ENCODE measurements around the gene RMND5B.

RMND5B gene

DNA sequence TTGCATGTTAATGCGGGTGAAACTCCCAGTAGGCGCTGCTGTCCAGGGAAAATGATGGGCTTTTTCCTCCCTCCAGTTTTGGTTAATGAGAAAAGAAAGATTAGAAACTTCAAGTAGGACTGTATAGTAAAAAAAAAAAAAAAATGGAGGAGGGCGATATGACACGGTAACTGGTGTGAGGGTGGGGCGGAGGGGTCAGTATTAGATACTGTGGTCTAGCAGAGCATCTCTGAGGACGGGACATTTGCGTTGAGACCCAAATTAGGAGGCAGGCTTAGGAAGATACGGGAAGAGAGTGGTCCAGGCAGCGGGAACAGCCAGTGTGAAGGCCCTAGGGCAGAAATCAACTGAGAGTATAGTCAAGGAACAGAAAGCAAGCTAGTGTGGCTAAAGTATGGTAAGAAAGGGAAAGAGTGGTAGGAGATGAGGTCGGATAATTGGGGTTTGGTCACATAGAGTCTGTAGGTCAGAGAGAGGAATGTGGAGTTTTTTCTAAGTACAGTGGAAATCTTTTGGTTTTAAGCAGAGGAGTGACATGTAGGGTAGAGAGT is 707 bp downstream of the RMND5B start:
- TF ChIP-seq, protein P1, sequence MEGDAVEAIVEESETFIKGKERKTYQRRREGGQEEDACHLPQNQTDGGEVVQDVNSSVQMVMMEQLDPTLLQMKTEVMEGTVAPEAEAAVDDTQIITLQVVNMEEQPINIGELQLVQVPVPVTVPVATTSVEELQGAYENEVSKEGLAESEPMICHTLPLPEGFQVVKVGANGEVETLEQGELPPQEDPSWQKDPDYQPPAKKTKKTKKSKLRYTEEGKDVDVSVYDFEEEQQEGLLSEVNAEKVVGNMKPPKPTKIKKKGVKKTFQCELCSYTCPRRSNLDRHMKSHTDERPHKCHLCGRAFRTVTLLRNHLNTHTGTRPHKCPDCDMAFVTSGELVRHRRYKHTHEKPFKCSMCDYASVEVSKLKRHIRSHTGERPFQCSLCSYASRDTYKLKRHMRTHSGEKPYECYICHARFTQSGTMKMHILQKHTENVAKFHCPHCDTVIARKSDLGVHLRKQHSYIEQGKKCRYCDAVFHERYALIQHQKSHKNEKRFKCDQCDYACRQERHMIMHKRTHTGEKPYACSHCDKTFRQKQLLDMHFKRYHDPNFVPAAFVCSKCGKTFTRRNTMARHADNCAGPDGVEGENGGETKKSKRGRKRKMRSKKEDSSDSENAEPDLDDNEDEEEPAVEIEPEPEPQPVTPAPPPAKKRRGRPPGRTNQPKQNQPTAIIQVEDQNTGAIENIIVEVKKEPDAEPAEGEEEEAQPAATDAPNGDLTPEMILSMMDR (IDR thresholded peaks at IDR 0.05; ENCODE audit: insufficient read depth, low read length, poor library complexity, severe bottlenecking): no peak
- Histone ChIP-seq H3K27me3 (replicated peaks; ENCODE audit: control insufficient read depth, insufficient read depth, low read length) (no peaks in the 10 kb centered on the region), H3K36me3 (ENCODE audit: control insufficient read depth, insufficient read depth, low read length) (peaks cover 2% of the 10 kb centered on the region), H3K4me3 (replicated peaks; ENCODE audit: low read depth, low read length) (peak overlapping the region; percentile 83)
- DNase-seq (ENCODE audit: extremely low read depth, insufficient read length): no peak

DNA sequence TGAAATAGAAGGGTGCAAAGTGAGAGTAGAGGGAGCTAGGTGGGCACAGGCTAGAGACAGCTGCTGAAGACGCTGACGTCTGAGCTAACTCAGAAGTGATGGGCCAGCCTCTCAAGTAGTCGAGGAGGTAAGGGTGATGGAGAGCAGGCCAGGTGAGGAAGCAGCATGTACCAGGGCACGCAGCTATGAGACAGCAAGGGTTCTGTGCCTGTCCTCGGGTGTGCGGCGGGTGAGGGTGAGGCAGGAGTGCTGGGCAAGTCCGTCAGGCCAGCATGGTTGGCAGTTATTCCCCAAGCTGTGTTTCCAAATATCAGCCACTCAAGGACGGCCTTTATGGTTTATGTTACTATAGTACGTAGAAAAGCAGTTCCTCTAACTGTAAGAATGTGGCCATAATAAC is 6.2 kb downstream of the RMND5B start:
- Histone ChIP-seq H3K27me3 (replicated peaks; ENCODE audit: control insufficient read depth, insufficient read depth, low read length) (no peaks in the 10 kb centered on the region), H3K36me3 (ENCODE audit: control insufficient read depth, insufficient read depth, low read length) (peaks cover 6% of the 10 kb centered on the region), H3K4me3 (replicated peaks; ENCODE audit: low read depth, low read length) (no peak overlapping the region)
- DNase-seq (ENCODE audit: extremely low read depth, insufficient read length): no peak
- TF ChIP-seq, protein P1 (IDR thresholded peaks at IDR 0.05; ENCODE audit: insufficient read depth, low read length, poor library complexity, severe bottlenecking): no peak

DNA sequence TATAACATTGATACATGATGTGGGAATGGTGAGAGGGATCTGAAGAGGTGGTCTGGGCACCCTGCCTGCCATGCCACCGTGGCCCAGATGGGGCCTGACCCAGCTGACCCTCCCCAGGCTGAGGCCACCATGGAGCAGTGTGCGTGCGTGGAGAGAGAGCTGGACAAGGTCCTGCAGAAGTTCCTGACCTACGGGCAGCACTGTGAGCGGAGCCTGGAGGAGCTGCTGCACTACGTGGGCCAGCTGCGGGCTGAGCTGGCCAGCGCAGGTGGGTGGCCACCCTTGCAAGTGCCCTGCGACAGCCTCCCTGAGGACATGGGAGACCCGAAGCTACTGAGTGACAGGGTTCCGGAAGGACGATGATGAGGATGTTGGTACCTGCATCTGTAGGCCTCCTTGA is 7.2 kb downstream of the RMND5B start:
- H3K36me3 ChIP-seq (ENCODE audit: control insufficient read depth, insufficient read depth, low read length): peaks cover 13% of the 10 kb centered on the region
- TF ChIP-seq, protein P1 (IDR thresholded peaks at IDR 0.05; ENCODE audit: insufficient read depth, low read length, poor library complexity, severe bottlenecking): no peak
- no peak for DNase-seq (ENCODE audit: extremely low read depth, insufficient read length)

DNA sequence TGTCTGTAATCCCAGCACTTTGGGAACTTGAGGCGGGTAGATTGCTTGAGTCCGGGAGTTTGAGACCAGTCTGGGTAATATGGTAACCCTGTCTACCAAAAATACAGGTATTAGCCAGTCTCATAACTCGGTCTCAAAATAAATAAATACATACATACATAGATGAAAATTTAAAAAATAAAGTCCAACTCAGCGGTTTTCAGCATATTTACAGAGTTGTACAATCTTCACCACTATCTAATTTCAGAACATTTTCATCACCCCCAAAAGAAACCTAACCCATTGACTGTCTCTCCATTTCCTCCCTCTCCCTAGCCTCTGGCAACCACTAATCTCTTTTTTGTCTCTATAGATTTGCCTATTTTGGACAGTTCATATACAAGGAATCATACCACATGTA is 10.7 kb downstream of the RMND5B start:
- Histone ChIP-seq H3K27me3 (replicated peaks; ENCODE audit: control insufficient read depth, insufficient read depth, low read length) (no peaks in the 10 kb centered on the region), H3K36me3 (ENCODE audit: control insufficient read depth, insufficient read depth, low read length) (peaks cover 31% of the 10 kb centered on the region), H3K4me3 (replicated peaks; ENCODE audit: low read depth, low read length) (no peak overlapping the region)
- no peak for DNase-seq (ENCODE audit: extremely low read depth, insufficient read length)
- TF ChIP-seq, protein P1 (IDR thresholded peaks at IDR 0.05; ENCODE audit: insufficient read depth, low read length, poor library complexity, severe bottlenecking): no peak

More for the DNA sequence above, 7.2 kb downstream of the RMND5B start:
- Histone ChIP-seq H3K27me3 (replicated peaks; ENCODE audit: control insufficient read depth, insufficient read depth, low read length) (no peaks in the 10 kb centered on the region), H3K4me3 (replicated peaks; ENCODE audit: low read depth, low read length) (no peak overlapping the region)

DNA sequence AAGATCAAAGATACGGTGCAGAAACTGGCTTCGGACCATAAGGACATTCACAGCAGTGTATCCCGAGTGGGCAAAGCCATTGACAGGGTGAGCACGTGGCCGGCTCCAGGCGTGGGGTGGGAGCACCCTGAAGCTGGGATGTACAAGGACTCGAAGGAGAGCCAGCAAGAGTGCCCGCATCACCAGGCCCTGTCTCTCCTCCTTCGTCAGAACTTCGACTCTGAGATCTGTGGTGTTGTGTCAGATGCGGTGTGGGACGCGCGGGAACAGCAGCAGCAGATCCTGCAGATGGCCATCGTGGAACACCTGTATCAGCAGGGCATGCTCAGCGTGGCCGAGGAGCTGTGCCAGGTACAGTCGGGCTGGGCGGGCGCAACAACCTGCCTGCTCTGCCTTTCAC is 11.8 kb downstream of the RMND5B start:
- TF ChIP-seq, protein P1 (IDR thresholded peaks at IDR 0.05; ENCODE audit: insufficient read depth, low read length, poor library complexity, severe bottlenecking): no peak
- H3K36me3 ChIP-seq (ENCODE audit: control insufficient read depth, insufficient read depth, low read length): peaks cover 40% of the 10 kb centered on the region
- H3K27me3 ChIP-seq (replicated peaks; ENCODE audit: control insufficient read depth, insufficient read depth, low read length): no peaks in the 10 kb centered on the region
- DNase-seq (ENCODE audit: extremely low read depth, insufficient read length): no peak
- no peak overlapping the region for H3K4me3 ChIP-seq (replicated peaks; ENCODE audit: low read depth, low read length)

DNA sequence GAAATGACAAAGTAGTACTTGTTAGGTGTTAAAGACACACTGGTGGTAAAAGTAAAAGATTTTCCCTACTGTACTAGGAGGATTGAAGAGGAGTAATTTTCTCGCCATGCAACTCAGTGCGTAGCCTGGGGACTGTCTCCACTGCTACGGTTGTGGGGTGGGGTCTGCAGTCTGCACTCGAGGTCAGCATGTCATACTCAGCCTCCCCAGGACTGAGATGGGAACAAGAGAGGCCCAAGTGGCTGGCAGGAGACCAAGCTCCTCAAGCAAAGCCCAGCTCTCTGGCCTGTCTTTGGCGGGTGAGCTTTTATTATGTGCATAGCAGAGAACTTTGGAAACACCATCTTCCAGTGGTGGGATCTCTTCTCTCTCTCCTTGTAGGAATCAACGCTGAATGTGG is 12.4 kb downstream of the RMND5B start:
- no peak for DNase-seq (ENCODE audit: extremely low read depth, insufficient read length)
- Histone ChIP-seq H3K36me3 (ENCODE audit: control insufficient read depth, insufficient read depth, low read length) (peaks cover 44% of the 10 kb centered on the region), H3K27me3 (replicated peaks; ENCODE audit: control insufficient read depth, insufficient read depth, low read length) (no peaks in the 10 kb centered on the region), H3K4me3 (replicated peaks; ENCODE audit: low read depth, low read length) (no peak overlapping the region)
- TF ChIP-seq, protein P1 (IDR thresholded peaks at IDR 0.05; ENCODE audit: insufficient read depth, low read length, poor library complexity, severe bottlenecking): no peak

All from GM06990 (cell line).